Measurements from ENCODE around the gene PLAC9.
"Not testable (repeated sequence)": the region's sequence is repeated elsewhere in the genome, so short reads cannot be mapped to it uniquely, and the experiment has no call there.

The PLAC9 gene

DNA sequence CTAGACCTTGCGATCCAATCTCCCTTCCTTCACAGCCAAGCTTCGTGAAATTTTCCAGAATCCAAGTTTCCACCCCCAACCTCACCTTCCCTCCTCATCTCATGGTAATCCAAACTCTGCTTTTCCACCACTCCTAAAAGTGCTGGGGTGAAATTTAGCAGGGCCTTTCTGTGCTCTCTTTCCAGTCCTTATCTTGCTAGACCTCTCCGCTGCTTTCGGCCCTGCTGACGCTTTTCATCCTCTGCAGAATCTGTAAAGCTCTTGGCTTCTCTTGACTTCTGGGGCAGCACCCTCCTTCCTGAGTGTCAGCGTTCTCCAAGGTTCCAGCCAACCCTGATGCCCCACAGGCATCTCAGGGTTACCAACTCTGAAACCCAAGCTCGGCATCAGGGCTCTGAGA is 7.7 kb downstream of the PLAC9 start:
- DNase-seq, result no peak

GRCh38 chr10:80141696-80142460 is 9.3 kb downstream of the PLAC9 start:
- no peak for DNase-seq

GRCh38 chr10:80144067-80144695 is 11.7 kb downstream of the PLAC9 start:
- DNase-seq, result peak; percentile 15

- no peak for DNase-seq
Measured at GRCh38 chr10:80144696-80145131, 12.2 kb downstream of the PLAC9 start.

GRCh38 chr10:80145406-80146308 is 13.1 kb downstream of the PLAC9 start:
- DNase-seq, result not testable (repeated sequence)

- DNase-seq, result no peak
Measured at GRCh38 chr10:80146918-80147317, 14.4 kb downstream of the PLAC9 start.

GRCh38 chr10:80148166-80148805 is 15.8 kb downstream of the PLAC9 start:
- DNase-seq, result no peak

DNA sequence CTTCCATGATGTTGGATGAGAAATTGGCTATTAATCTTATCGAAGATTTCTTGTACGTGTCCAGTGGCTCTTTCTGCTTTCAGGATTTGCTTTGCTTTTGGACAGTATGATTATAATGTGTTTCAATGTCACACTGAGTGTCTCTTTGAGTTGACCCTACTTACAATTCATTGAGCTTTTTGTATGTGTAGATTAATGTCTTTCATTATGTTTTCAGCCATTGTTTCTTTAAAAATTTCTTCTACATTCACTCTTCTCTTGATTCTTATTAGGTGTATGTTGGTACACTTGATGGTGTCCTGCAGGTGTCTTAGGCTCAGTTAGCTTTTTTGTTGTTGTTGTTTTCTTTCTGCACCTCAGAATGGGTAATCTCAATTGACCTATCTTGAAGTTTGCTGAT is 16.6 kb downstream of the PLAC9 start:
- no peak for DNase-seq

- no peak for DNase-seq
Measured at GRCh38 chr10:80150172-80150571, 17.6 kb downstream of the PLAC9 start.

DNA sequence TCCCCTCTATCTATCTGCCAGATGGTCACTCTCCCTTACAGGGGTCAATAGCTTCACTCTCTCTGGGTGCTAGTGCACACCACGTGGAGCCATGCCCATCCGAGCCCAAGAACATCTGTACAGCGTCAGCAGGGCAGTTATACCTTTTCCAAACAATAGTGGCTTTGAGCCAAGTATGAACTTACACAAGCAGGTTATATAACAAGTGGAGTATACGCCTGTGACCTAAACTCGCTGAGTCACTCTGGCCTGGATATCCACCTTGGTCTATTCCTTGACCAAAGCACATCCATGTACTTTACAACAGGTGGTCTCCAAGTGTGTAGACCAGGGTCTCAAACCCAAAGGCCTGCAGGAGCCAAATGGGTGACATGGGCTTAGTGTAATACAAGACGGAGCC is 20.3 kb downstream of the PLAC9 start:
- DNase-seq, result no peak

- no peak for DNase-seq
Measured at GRCh38 chr10:80153460-80153859, 20.9 kb downstream of the PLAC9 start.

DNA sequence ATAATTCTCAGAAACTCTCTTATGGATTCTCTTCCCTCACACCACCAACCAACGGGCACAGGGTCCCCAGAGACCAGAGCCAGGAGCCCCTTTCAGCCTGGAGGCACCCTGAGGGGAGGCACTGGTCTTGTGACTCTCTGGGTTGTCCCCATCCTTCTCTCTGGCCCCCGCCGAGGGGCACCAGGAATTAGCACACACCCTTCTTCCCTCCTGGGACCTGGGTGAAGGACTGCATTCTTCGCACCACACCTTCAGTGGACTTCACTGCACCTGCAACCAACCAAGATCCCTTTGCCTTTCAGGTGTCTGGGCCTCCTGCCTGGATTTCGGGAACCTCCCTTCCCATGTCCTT is 22.1 kb downstream of the PLAC9 start:
- no peak for DNase-seq

GRCh38 chr10:80154978-80155695 is 22.6 kb downstream of the PLAC9 start:
- DNase-seq, result no peak

GRCh38 chr10:80155696-80156215 is 23.2 kb downstream of the PLAC9 start:
- DNase-seq, result no peak

- DNase-seq, result no peak
Measured at GRCh38 chr10:80156216-80156615, 23.7 kb downstream of the PLAC9 start.

DNA sequence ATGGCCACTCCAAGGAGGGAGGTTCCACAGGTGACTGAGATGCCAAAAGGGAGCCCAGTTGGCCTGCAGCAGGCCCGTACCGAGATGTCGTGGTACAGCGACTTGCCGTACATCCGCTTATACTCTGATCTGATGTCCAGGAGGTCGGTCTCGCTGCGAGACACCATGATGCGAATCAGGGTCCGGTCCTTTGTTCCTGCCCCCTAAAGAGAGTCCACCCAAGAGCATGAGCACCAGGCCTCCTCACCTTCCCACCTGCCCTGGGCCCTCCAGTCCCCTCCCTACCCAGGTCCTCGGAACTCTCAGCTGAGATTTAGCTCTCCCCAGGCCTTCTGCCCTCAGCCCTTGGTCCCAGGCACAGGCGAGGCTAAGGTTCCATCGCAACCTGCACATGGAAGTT is 25.0 kb downstream of the PLAC9 start:
- DNase-seq, result no peak

DNA sequence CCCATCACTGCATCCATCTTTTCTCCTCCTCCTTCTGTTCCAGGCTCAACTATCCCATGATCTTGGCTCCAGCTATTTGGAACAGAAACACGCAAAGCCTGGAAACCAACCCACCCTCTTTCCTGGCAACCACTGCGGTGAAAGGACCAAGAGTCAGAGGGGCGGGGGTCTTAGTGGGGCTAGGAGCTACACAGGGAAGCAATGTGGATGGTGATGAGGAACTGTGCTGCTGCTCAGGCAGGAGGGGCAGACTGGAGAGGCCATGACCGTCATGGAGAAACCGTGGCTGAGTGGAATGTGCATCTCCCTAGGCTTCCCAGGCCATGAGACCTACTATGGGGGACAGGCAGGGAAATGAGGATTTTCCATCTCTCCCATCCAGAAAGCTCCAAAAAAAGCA is 25.6 kb downstream of the PLAC9 start:
- no peak for DNase-seq

DNA sequence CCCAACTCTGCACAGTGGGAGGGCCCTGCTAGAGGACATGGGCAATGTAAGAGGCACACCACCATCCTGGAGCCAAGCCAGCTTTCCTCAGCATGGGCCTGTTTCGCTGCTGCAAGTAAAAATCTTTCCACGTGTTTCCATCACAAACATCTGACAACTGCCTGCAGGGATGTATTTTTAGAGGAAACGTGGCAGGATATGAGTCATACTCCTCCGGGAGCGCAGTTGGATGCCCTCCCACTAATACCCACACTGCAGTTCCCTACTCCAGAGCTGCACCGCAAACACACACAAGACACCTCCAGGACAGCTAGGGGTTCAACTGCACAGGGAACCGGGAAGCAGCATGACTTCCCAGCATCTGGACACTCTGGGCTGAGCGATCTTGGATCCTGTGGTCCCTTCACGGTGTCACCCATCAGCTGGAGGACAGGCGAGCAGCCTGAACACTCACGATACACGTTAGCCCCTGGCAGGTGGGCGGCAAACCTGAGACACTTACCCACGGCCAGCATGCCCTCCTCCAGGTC is 26.1 kb downstream of the PLAC9 start:
- DNase-seq, result no peak

DNA sequence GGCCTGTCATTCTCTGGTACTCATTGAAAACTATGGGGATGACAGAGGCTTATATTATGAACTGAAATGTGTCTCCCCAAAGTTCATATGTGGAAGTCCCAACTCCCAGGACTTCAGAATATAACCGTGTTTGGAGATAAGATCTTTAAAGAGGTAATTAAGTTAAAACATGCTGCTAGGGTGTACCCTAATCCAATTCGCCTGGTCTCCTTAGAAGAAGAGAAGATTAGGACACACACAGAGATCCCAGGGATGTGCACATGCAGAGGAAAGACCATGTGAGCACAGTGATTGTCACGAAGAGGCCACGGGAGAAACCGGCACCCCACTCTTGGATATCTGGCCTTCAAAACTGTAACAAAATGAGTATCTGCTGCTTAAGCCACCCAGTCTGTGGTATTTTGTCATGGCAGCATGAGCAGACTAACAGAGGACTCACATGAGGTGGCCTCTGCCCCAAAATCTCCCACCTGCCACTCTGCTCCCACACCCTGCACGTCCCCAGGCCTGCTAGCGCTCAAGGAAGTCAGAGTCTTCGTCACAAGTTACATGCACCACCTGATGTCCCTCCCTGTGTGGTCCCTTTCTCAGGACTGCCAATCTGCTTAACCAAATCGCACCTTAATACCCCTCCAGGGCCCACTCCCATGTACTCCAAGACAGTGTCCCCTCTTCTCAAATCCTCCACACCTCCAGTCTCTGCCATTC is 26.8 kb downstream of the PLAC9 start:
- no peak for DNase-seq

- DNase-seq, result no peak
Measured at GRCh38 chr10:80160361-80161320, 28.1 kb downstream of the PLAC9 start.
